Activated CD8-positive, alpha-beta T cell treated with anti-CD3 and anti-CD28 coated beads for 36 hours (primary cell): Measurements from ENCODE around the gene SEBOX. TPM values are rescaled to one million over a fixed set of nuclear protein-coding genes. Genes with fewer than 3 reads are reported as not detected.
A peak's percentile ranks its signal among the peaks of the same experiment; 100 is the strongest.

Experiments
- ATAC-seq: fragments of 200-7000 bp; cut with Tn5 transposase; one replicate; pipeline ENCODE4 v1.10.0; 2021; ENCODE audit warnings: mild to moderate bottlenecking, moderate library complexity
- CTCF ChIA-PET: fragments of 350-600 bp; sonication (Branson Sonifier 250); formaldehyde crosslinking; loops from one replicate; lab custom pipeline; 2021; ENCODE audit warnings: antibody characterized with exemption; lab: Charles Lee
- POLR2A ChIA-PET: fragments of 350-600 bp; sonication (Branson Sonifier 250); formaldehyde crosslinking; loops from one replicate; lab custom pipeline; 2021; ENCODE audit warnings: antibody characterized with exemption; lab: Charles Lee
- DNase-seq: peaks from one replicate; pipeline ENCODE4 v3.0.0-alpha.2; 2020
- H3K27ac Mint-ChIP-seq: one replicate; pipeline ENCODE4 v1.8.0; 2021; ENCODE audit warnings: mild to moderate bottlenecking, mixed read lengths
- H3K27me3 Mint-ChIP-seq: one replicate; pipeline ENCODE4 v1.8.0; 2021; ENCODE audit warnings: mixed read lengths
- H3K36me3 Mint-ChIP-seq: one replicate; pipeline ENCODE4 v1.8.0; 2021; ENCODE audit warnings: low read depth, mixed read lengths
- H3K4me1 Mint-ChIP-seq: one replicate; pipeline ENCODE4 v1.8.0; 2021; ENCODE audit warnings: low read depth, mixed read lengths
- H3K4me3 Mint-ChIP-seq: one replicate; pipeline ENCODE4 v1.8.0; 2021; ENCODE audit warnings: mild to moderate bottlenecking, moderate library complexity, mixed read lengths
- H3K9me3 Mint-ChIP-seq: one replicate; pipeline ENCODE4 v1.8.0; 2021; ENCODE audit warnings: mixed read lengths
- CTCF ChIP-seq: fragments of 200-600 bp; IDR thresholded peaks from one replicate; pipeline ENCODE4 v1.8.0; 2022; ENCODE audit warnings: antibody characterized with exemption, mild to moderate bottlenecking
- intact Hi-C: fragments of 100-400 bp; cut with micrococcal nuclease; formaldehyde crosslinking; loops from one replicate; pipeline ENCODE4 v1.10.0; 2022
- total RNA-seq, 2 experiments: library from RNA; stranded (reverse); gene quantifications; one replicate each; pipeline ENCODE4 v1.2.3, GENCODE V29; 2021

Gene SEBOX
- total RNA-seq, 2 experiments from 2014 or later = not detected

GRCh38 chr17:28328325-28328724, 36.7 kb downstream of the SEBOX start:
- H3K27ac Mint-ChIP-seq = no peak overlapping the region
- TF ChIP-seq CTCF = no peak
- intact Hi-C loops = no loop called here
- H3K27me3 Mint-ChIP-seq = no peaks in the 10 kb centered on the region
- ATAC-seq = no peak
- CTCF ChIA-PET = interaction anchor here (0.9 kb wide), 1 partner anchor 9 kb away, joined by 3 read pairs; no protein-coding TSS in a partner anchor
- H3K9me3 Mint-ChIP-seq = no peaks in the 10 kb centered on the region
- peaks cover 18% of the 10 kb centered on the region for H3K4me1 Mint-ChIP-seq
- H3K4me3 Mint-ChIP-seq = no peak overlapping the region
- POLR2A ChIA-PET = interaction anchor here (5.8 kb wide), 1 partner anchor 9 kb away, joined by 51 read pairs; the partner anchor contains the start of gene TMEM97
- no peak for DNase-seq
- H3K36me3 Mint-ChIP-seq = peaks cover 22% of the 10 kb centered on the region

- peak overlapping the region; percentile 49 for H3K27ac Mint-ChIP-seq
- TF ChIP-seq CTCF = no peak
- H3K4me1 Mint-ChIP-seq = peaks cover 18% of the 10 kb centered on the region
- intact Hi-C loops = no loop called here
- ChIA-PET CTCF (interaction anchor here (0.9 kb wide), 1 partner anchor 8 kb away, joined by 3 read pairs; no protein-coding TSS in a partner anchor), POLR2A (interaction anchor here (5.8 kb wide), 1 partner anchor 9 kb away, joined by 51 read pairs; the partner anchor contains the start of gene TMEM97)
- DNase-seq (no peak), ATAC-seq (no peak)
- no peak overlapping the region for H3K4me3 Mint-ChIP-seq
- H3K36me3 Mint-ChIP-seq = peaks cover 22% of the 10 kb centered on the region
- H3K9me3 Mint-ChIP-seq = no peaks in the 10 kb centered on the region
- no peaks in the 10 kb centered on the region for H3K27me3 Mint-ChIP-seq
These were observed 37.3 kb downstream of the SEBOX start for GRCh38 chr17:28327709-28328108.

GRCh38 chr17:28327031-28327607, 37.9 kb downstream of the SEBOX start:
- ChIA-PET POLR2A (interaction anchor here (0.6 to 5.8 kb wide), 4 partner anchors 8 to 631 kb away, joined by 3 to 51 read pairs (median 8); partner anchors contain the start of genes IFT20, TMEM97 and TNFAIP1), CTCF (no interaction called here)
- H3K9me3 Mint-ChIP-seq = no peaks in the 10 kb centered on the region
- H3K36me3 Mint-ChIP-seq = peaks cover 22% of the 10 kb centered on the region
- peak overlapping the region; percentile 49 for H3K27ac Mint-ChIP-seq
- H3K4me3 Mint-ChIP-seq = no peak overlapping the region
- peak; percentile 85 for ATAC-seq
- H3K4me1 Mint-ChIP-seq = peaks cover 18% of the 10 kb centered on the region
- no peak for TF ChIP-seq CTCF
- DNase-seq = peak; percentile 25
- intact Hi-C loops = no loop called here
- no peaks in the 10 kb centered on the region for H3K27me3 Mint-ChIP-seq

GRCh38 chr17:28326114-28326513, 38.9 kb downstream of the SEBOX start:
- POLR2A ChIA-PET = interaction anchor here (0.6 to 1.9 kb wide), 4 partner anchors 9 to 65 kb away, joined by 3 to 11 read pairs (median 4); partner anchors contain the start of genes IFT20 and TNFAIP1

More at GRCh38 chr17:28326114-28326513, 38.9 kb downstream of the SEBOX start:
- Mint-ChIP-seq H3K27ac (no peak overlapping the region), H3K36me3 (peaks cover 29% of the 10 kb centered on the region), H3K9me3 (no peaks in the 10 kb centered on the region), H3K4me1 (peaks cover 24% of the 10 kb centered on the region), H3K4me3 (no peak overlapping the region), H3K27me3 (no peaks in the 10 kb centered on the region)
- DNase-seq (no peak), ATAC-seq (no peak)
- TF ChIP-seq CTCF = no peak
- intact Hi-C loops = no loop called here
- CTCF ChIA-PET = interaction anchor here (1.1 kb wide), 2 partner anchors 9 to 19 kb away, joined by 3 read pairs; partner anchors contain the start of genes IFT20 and TNFAIP1
